ENCODE results near the gene EXOC4. TPM values are rescaled to one million over a fixed set of nuclear protein-coding genes. Genes with fewer than 3 reads are reported as not detected.

Gene EXOC4
- total RNA-seq, 2 experiments from 2014 or later, result 58.0 to 59.9 TPM

DNA sequence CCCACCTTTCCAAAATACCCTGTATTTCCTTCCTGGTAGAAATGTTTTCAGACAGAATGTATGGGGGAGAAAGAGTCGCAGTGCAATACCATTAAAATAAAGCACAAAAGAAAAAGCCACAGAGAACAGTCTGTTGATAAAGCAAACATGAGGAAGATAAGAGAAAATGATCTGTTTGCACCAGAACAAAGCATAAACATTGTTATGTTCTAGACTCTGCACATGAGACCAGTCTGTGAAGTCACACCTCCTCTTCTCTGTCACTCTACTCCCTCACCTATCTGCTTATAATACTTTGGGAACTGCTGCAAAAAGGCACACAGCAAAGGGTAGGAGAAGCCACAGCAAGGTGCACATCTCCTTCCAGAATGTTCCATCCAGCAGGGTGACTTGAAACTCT, 807.0 kb downstream of the EXOC4 start:
- ATAC-seq (ENCODE audit: poor library complexity) (no peak), DNase-seq (no peak)
- intact Hi-C loops (cut with DNase I, micrococcal nuclease), result no loop called here
- no peaks in the 10 kb centered on the region for H3K9me3 ChIP-seq (ENCODE audit: control insufficient read depth in 1 of 2, insufficient read depth in 1 of 2, low read length in 2 of 2)
- no peak overlapping the region for H3K4me3 ChIP-seq (ENCODE audit: low read length)
- Mint-ChIP-seq H3K4me3 (no peak overlapping the region), H3K4me1 (ENCODE audit: low read depth) (no peaks in the 10 kb centered on the region), H3K36me3 (ENCODE audit: low read depth) (peaks cover 35% of the 10 kb centered on the region), H3K27me3 (no peaks in the 10 kb centered on the region), H3K9me3 (no peaks in the 10 kb centered on the region), H3K27ac (no peak overlapping the region)
- CTCF ChIA-PET, result no interaction called here
- H3K27ac ChIP-seq (ENCODE audit: low read depth in 1 of 2, low read length in 2 of 2), result no peak overlapping the region
- no peaks in the 10 kb centered on the region for H3K27me3 ChIP-seq (ENCODE audit: control insufficient read depth in 1 of 2, insufficient read depth in 2 of 2, low read length in 2 of 2)
- H3K36me3 ChIP-seq (ENCODE audit: insufficient read depth, low read length), result no peaks in the 10 kb centered on the region
- TF ChIP-seq, protein P1, sequence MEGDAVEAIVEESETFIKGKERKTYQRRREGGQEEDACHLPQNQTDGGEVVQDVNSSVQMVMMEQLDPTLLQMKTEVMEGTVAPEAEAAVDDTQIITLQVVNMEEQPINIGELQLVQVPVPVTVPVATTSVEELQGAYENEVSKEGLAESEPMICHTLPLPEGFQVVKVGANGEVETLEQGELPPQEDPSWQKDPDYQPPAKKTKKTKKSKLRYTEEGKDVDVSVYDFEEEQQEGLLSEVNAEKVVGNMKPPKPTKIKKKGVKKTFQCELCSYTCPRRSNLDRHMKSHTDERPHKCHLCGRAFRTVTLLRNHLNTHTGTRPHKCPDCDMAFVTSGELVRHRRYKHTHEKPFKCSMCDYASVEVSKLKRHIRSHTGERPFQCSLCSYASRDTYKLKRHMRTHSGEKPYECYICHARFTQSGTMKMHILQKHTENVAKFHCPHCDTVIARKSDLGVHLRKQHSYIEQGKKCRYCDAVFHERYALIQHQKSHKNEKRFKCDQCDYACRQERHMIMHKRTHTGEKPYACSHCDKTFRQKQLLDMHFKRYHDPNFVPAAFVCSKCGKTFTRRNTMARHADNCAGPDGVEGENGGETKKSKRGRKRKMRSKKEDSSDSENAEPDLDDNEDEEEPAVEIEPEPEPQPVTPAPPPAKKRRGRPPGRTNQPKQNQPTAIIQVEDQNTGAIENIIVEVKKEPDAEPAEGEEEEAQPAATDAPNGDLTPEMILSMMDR (IDR thresholded peaks at IDR 0.05), result no peak
- POLR2A ChIA-PET, result no interaction called here
- H3K4me1 ChIP-seq (ENCODE audit: insufficient read depth, low read length), result no peaks in the 10 kb centered on the region

DNA sequence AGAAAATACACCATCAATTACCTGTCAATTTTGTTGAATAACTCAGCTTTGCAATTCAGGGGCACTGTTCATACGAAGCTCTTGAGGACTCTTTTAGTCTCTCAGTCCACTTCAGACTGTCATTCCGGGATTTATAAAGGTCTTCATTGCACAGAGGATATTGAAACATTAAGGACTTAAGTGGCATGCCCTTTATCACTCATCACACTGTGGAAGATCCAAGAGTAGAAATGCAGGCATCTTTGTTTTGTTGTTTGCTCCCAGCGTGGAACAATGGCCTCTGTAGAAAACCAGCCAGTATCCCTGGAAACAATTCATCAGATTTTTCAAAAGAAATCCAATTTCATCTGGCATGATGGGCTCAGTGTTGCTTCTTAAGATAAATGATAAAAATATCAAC, 808.0 kb downstream of the EXOC4 start:
- intact Hi-C loops (cut with DNase I, micrococcal nuclease), result no loop called here
- Histone ChIP-seq H3K27ac (ENCODE audit: low read depth in 1 of 2, low read length in 2 of 2) (no peak overlapping the region), H3K9me3 (ENCODE audit: control insufficient read depth in 1 of 2, insufficient read depth in 1 of 2, low read length in 2 of 2) (no peaks in the 10 kb centered on the region), H3K4me3 (ENCODE audit: low read length) (no peak overlapping the region), H3K27me3 (ENCODE audit: control insufficient read depth in 1 of 2, insufficient read depth in 2 of 2, low read length in 2 of 2) (no peaks in the 10 kb centered on the region), H3K4me1 (ENCODE audit: insufficient read depth, low read length) (no peaks in the 10 kb centered on the region), H3K36me3 (ENCODE audit: insufficient read depth, low read length) (no peaks in the 10 kb centered on the region)
- H3K9me3 Mint-ChIP-seq, result no peaks in the 10 kb centered on the region
- no peaks in the 10 kb centered on the region for H3K4me1 Mint-ChIP-seq (ENCODE audit: low read depth)
- no peak overlapping the region for H3K27ac Mint-ChIP-seq
- DNase-seq (no peak), ATAC-seq (ENCODE audit: poor library complexity) (no peak)
- H3K36me3 Mint-ChIP-seq (ENCODE audit: low read depth), result peaks cover 45% of the 10 kb centered on the region
- TF ChIP-seq, protein P1 (IDR thresholded peaks at IDR 0.05), result no peak
- ChIA-PET POLR2A (no interaction called here), CTCF (no interaction called here)
- no peaks in the 10 kb centered on the region for H3K27me3 Mint-ChIP-seq
- H3K4me3 Mint-ChIP-seq, result no peak overlapping the region

DNA sequence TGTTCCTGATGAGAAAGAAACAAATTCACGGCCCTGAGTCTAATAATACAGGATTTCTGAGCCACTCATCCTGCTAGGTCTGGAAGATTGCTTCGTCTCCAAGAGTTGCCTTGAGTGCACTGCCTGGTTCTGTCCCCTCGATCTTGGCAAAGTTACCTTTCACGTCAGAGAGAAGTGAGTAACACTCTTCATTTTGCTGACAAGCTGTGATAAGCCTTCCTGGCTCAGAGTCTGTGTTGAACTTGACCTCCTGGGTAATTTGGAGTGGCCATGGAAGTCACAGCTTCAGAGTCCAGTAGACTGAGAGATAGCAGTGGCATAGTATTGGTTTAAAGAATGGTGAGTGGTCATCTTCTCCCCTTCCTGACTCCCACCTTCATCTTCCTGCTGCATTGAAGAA, 809.6 kb downstream of the EXOC4 start:
- Histone ChIP-seq H3K4me1 (ENCODE audit: insufficient read depth, low read length) (no peaks in the 10 kb centered on the region), H3K27ac (ENCODE audit: low read depth in 1 of 2, low read length in 2 of 2) (no peak overlapping the region), H3K9me3 (ENCODE audit: control insufficient read depth in 1 of 2, insufficient read depth in 1 of 2, low read length in 2 of 2) (no peaks in the 10 kb centered on the region), H3K27me3 (ENCODE audit: control insufficient read depth in 1 of 2, insufficient read depth in 2 of 2, low read length in 2 of 2) (no peaks in the 10 kb centered on the region), H3K36me3 (ENCODE audit: insufficient read depth, low read length) (no peaks in the 10 kb centered on the region), H3K4me3 (ENCODE audit: low read length) (no peak overlapping the region)
- CTCF ChIA-PET, result no interaction called here
- intact Hi-C loops (cut with DNase I, micrococcal nuclease), result no loop called here
- no peaks in the 10 kb centered on the region for H3K27me3 Mint-ChIP-seq
- no peaks in the 10 kb centered on the region for H3K9me3 Mint-ChIP-seq
- H3K4me1 Mint-ChIP-seq (ENCODE audit: low read depth), result no peaks in the 10 kb centered on the region
- ATAC-seq (ENCODE audit: poor library complexity) (no peak), DNase-seq (no peak)
- TF ChIP-seq, protein P1 (IDR thresholded peaks at IDR 0.05), result no peak
- H3K4me3 Mint-ChIP-seq, result no peak overlapping the region
- peaks cover 52% of the 10 kb centered on the region for H3K36me3 Mint-ChIP-seq (ENCODE audit: low read depth)
- POLR2A ChIA-PET, result no interaction called here
- H3K27ac Mint-ChIP-seq, result no peak overlapping the region
